Skin epidermis (tissue), 12 donors: Measurements from ENCODE around the gene SMIM8.
"Not testable (repeated sequence)": the region's sequence is repeated elsewhere in the genome, so short reads cannot be mapped to it uniquely, and the experiment has no call there.

Source experiments
- H3K27ac ChIP-seq, 21 experiments: fragments of 200-600 bp; sonication (generic) in 11 of 21; one replicate each; pipeline ENCODE4 v1.5.0; 2020; ENCODE audit warnings: mild to moderate bottlenecking in 3 of 21, inconsistent platforms in 2 of 21, moderate library complexity in 2 of 21
- H3K4me3 ChIP-seq, 7 experiments: fragments of 200-600 bp; sonication (generic) in 2 of 7; one replicate each; pipeline ENCODE4 v1.5.0; 2020; ENCODE audit warnings: inconsistent platforms in 2 of 7, mild to moderate bottlenecking in 2 of 7, moderate library complexity in 1 of 7

The SMIM8 gene

DNA sequence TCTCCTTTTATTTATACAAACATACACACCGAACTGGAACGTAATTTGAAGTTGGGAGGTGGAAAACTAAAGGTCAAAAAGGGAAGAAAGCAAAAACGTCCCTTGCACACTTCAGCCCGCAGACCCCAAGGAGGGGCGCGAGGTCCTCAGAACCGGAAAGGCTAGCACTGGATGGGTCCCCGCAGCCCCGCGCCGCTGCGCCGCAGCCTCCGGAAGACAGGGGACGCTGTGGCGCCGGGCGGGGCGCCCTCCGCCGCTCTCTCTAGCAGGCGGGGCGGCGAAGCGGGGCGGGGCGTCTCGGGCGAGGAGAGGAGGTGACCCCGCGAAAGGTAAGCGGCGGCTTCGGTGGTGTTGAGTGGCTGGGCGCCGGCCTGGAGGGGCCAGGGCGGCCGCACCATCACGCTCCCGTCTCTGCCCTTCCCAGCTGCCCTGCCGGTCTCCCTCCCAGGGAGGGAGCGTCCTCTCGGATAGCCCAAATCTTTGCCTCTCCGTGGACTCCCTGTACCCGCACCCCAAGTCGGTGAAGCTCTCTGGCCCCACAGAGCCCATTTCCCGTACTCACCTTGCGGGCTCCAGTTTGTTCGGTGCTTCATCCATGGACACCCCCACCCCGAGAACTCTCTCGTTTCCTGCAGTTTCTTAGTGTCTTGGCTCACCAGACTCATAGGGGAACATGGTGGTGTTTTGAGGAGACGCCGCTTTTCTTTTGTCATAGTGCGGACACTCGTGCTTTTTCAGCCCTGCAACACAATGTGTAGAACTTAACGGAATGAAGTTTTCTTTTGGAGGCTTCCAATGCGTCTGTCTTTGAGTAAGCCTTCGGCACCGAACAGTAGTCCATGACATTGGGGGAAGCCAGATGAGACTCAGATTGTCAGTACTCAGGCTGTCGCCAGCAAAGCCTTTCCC, at the start of gene SMIM8:
Gene SMIM8 (plus strand): TSS at position 285 of the 909 bp plus-strand sequence. CDS start 14,444 bp downstream, outside the sequence.
- Histone ChIP-seq H3K4me3 (peak within 1 kb of the TSS; percentile 78 to 99 (median 89)), H3K27ac (peak within 1 kb of the TSS; percentile 28 to 94 (median 83))

GRCh38 chr6:87274660-87275274, 47.6 kb upstream of the SMIM8 start:
- Histone ChIP-seq H3K27ac (no peak overlapping the region), H3K4me3 (no peak overlapping the region)

- Histone ChIP-seq H3K27ac (no peak overlapping the region), H3K4me3 (no peak overlapping the region)
These were observed 45.8 kb upstream of the SMIM8 start for GRCh38 chr6:87276624-87277023.

- no peak overlapping the region for H3K27ac ChIP-seq
- no peak overlapping the region for H3K4me3 ChIP-seq
These were observed 45.3 kb upstream of the SMIM8 start for GRCh38 chr6:87277123-87277522.

GRCh38 chr6:87279196-87279595, 43.2 kb upstream of the SMIM8 start:
- H3K4me3 ChIP-seq: no peak overlapping the region
- H3K27ac ChIP-seq: no peak overlapping the region

DNA sequence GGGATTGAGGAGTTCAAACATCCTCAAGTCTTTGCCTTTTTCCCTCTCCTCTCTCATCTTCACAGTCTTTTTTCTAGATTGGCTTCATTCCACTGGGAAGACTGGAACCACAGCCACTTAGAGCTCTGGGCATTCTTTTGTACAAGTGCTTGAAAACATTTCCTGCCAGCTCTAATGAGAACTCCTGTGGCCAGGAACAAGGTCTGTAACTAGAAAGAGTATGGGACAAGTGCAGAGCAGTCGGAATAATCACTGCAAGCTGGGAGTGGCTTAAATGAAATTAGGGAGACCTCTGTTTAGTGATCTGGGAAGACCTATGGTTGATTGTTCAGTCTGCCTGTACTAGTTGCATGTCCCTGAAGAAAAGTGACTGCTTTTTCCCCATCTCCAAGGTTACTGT, 41.0 kb upstream of the SMIM8 start:
- H3K4me3 ChIP-seq: no peak overlapping the region
- H3K27ac ChIP-seq: no peak overlapping the region

DNA sequence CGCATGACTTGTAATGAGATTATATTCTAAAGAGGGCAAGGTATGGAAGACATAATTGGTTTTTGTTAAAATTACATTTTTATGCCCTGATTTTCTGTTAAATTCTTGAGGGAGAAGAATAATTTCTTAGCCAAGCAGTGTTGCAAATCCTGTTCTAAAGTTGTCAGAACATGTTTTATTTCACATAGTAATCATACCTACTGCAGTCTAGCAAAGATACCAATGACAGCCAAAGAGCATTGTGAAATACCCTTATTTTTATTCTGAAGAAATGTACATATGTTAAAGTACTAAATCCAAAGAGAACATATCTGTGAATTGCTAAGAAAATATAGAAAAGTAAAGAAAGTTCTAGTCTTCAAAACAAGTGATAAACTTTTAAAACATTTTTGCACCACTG, 39.6 kb upstream of the SMIM8 start:
- no peak overlapping the region for H3K4me3 ChIP-seq
- no peak overlapping the region for H3K27ac ChIP-seq

DNA sequence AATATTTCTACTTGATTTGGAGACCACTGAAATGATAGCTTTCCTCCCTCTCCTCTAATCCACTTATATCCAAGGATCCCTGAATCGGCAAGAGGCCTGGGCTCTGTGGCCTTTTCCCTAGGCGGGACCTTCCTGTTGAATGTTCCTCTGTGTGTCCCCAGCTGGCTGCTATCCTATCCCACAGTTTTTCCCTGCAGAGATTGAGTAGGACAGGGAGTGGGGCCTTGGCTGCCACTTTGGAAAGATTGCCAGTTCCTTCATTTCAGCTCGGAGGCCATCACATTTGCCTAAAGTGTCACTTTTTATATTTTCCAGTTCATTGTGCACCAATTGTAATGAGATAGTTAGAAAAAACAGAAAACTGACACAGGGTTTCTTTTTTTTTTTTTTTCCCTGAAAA, 38.9 kb upstream of the SMIM8 start:
- no peak overlapping the region for H3K27ac ChIP-seq
- no peak overlapping the region for H3K4me3 ChIP-seq

DNA sequence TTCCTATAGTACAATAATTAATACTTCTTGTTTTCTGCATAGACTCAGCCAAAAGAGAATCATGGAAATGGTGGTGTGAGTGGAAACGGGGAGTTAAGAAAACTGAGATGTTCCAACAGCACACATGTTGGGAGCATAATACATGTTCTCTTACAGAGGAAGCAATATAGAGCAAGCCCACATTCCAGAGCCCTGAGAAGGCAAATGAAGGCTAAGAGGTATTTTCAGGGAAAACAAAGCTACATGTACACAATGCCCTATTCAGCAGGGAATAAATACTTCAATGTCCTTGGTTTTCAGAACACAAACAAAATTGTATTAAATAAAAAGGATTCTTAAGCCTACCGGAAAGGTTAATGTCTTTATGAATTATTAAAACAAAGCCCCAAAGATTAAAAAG, 35.1 kb upstream of the SMIM8 start:
- Histone ChIP-seq H3K4me3 (no peak overlapping the region), H3K27ac (no peak overlapping the region)

- H3K4me3 ChIP-seq: no peak overlapping the region
- no peak overlapping the region for H3K27ac ChIP-seq
These were observed 32.8 kb upstream of the SMIM8 start for GRCh38 chr6:87289571-87289970.

DNA sequence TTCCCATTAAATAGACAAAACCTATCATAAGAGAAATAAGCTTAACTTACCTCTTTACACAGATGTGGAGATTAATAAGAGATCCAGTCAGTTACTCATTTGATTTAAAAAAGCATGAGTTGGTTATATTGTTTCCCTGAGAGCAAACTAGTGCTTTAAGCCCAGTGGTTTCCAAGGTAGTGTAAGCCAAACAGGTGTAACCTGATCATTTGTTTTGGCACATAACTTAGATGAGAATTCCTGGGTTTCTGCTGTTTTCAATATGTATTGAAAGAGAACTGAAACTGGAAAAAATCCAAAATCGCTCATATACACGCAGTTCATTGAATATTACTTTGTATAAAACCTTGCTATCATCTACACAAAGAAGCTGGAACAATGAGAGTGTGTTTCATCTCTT, 30.5 kb upstream of the SMIM8 start:
- no peak overlapping the region for H3K4me3 ChIP-seq
- H3K27ac ChIP-seq: no peak overlapping the region

DNA sequence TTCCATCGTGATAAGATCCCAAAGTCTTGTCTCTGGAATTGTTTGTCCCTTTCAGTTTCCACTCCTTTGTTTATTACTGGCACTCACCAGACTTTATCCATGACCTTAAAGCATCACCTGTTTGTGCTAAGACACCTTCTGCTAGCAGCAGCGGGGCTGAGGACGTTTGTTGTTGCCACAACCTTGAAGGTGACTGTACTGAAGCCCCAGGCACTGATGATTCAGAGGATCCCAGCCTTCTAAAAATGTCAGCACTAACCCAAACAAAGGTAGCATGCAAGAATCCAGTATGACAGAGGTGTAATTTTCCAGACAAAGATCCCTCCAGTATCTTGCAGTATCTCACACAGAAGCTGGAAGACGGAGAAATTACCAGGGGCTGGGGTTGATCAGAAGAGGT, 28.9 kb upstream of the SMIM8 start:
- Histone ChIP-seq H3K4me3 (no peak overlapping the region), H3K27ac (no peak overlapping the region)

GRCh38 chr6:87297119-87297518, 25.3 kb upstream of the SMIM8 start:
- H3K27ac ChIP-seq: no peak overlapping the region

GRCh38 chr6:87301277-87301676, 21.1 kb upstream of the SMIM8 start:
- H3K27ac ChIP-seq, H3K4me3 ChIP-seq: not testable (repeated sequence)

More at GRCh38 chr6:87297119-87297518, 25.3 kb upstream of the SMIM8 start:
- H3K4me3 ChIP-seq: no peak overlapping the region

- Histone ChIP-seq H3K4me3 (no peak overlapping the region), H3K27ac (no peak overlapping the region)
These were observed 13.4 kb upstream of the SMIM8 start for GRCh38 chr6:87308970-87309369.

- no peak overlapping the region for H3K4me3 ChIP-seq
- no peak overlapping the region for H3K27ac ChIP-seq
These were observed 9.5 kb upstream of the SMIM8 start for GRCh38 chr6:87312860-87313259.

DNA sequence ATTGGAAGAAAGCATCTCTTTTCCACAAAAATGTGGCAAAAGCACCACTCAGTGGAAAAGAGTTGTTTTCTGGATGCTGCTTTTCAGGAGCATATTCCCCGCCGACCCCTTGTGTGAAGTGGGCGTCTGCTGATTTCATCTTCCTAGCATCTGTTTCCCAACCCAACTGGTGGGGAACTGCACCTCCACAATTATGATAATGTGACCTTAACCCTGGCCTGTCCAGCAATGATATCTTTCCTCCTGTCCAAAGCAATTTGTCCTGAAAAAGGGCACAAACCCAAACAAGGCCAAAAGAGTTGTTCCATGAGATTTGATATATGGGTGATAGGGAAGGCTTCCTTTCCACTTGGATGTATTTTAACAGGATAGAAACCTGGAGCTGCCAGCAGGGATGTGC, 7.3 kb upstream of the SMIM8 start:
- H3K4me3 ChIP-seq: no peak overlapping the region

GRCh38 chr6:87319271-87319987, 3.0 kb upstream of the SMIM8 start:
- Histone ChIP-seq H3K27ac (no peak overlapping the region), H3K4me3 (no peak overlapping the region)

More for the DNA sequence above, 7.3 kb upstream of the SMIM8 start:
- H3K27ac ChIP-seq: no peak overlapping the region

DNA sequence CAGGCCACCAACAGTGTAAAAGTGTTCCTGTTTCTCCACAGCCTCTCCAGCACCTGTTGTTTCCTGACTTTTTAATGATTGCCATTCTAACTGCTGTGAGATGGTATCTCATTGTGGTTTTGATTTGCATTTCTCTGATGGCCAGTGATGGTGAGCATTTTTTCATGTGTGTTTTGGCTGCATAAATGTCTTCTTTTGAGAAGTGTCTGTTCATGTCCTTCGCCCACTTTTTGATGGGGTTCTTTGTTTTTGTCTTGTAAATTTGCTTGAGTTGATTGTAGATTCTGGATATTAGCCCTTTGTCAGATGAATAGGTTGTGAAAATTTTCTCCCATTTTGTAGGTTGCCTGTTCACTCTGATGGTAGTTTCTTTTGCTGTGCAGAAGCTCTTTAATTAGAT, 1.5 kb downstream of the SMIM8 start:
- H3K27ac ChIP-seq, H3K4me3 ChIP-seq: not testable (repeated sequence)

GRCh38 chr6:87330961-87331360, 8.6 kb downstream of the SMIM8 start:
- Histone ChIP-seq H3K27ac (no peak overlapping the region), H3K4me3 (no peak overlapping the region)

DNA sequence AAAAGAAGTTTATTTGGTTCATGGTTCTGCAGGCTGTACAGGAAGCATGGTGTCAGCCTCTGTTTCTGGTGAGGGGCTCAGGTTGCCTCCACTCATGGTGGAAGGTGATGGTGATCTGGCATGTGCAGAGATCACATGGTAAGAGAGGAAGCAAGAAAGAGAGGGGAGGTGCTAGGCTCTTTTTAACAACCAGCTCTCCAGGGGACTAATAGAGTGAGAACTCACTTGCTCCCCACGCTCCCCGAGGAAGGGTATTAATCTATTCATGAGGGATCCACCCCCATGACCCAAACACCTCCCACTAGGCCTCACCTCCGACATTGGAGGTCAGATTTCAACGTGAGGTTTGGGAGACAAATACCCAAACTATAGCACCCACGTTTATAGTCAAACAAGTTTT, 10.6 kb downstream of the SMIM8 start:
- Histone ChIP-seq H3K4me3 (no peak overlapping the region), H3K27ac (no peak overlapping the region)
